ENCODE results near the gene CD2AP.
"Not testable (repeated sequence)": the region's sequence is repeated elsewhere in the genome, so short reads cannot be mapped to it uniquely, and the experiment has no call there.

CD2AP gene

DNA sequence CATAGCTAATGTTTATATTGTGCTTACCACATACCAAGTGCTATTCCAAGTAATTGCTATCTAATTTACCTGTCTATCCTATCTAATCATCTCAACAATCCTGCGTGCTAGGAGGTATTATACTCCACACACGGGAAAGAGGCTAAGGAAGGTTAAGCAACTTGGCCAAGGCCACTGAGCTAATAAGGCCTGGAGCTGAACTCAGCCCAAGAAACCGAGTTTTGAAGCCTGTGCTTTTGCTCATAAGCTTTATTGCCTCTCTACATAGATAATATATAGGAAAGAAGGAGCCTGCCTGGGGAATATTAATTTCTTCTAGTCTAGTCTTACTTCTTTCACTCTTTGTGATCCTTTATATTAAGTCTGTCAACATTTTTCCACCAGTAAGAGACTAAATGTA is 153.0 kb downstream of the CD2AP start:
- DNase-seq (ENCODE audit: low spot score) (no peak), FAIRE-seq (no peak)

GRCh38 chr6:47631269-47631772 is 153.7 kb downstream of the CD2AP start:
- FAIRE-seq: no peak

DNA sequence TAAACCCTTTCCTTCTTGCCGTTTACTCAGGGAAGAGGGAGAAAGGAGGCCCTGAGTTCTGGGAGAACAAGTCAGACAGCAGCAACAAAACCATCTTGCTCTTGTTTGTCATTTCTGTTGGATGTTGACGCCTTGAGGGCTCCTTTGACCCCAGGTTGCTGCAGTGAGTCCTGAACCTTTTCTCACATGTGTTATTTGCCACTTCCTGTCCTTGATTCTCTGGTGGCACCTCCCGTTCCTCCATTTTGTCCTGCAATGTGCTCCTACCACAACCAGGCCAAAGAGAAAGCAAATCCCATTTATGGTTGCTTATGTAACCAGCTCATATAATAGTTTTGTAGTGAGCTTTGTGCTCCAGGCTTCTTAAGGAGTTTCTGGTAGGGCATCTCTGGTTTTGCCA is 154.2 kb downstream of the CD2AP start:
- DNase-seq (ENCODE audit: low spot score) (no peak), FAIRE-seq (no peak)

More at GRCh38 chr6:47631269-47631772, 153.7 kb downstream of the CD2AP start:
- DNase-seq (ENCODE audit: low spot score): peak; percentile 48

DNA sequence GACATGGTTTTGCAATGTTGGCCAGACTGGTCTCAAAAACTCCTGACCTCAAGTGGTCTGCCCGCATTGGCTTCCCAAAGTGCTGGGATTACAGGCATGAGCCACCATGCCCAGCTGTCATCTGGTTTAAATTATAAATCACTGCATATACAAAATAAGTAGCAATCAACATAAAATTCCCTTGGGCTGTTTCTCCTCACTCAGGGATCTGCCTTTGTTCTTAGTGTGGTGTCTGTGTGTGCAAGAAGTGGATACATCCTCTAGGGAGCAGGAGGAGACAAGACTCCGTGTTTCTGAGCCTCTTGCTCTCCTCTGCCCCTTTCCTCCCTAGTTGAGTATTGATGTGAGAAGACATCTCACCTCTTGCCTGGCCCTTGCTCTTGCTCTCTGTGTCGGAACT is 155.6 kb downstream of the CD2AP start:
- no peak for DNase-seq (ENCODE audit: low spot score)
- no peak for FAIRE-seq

DNA sequence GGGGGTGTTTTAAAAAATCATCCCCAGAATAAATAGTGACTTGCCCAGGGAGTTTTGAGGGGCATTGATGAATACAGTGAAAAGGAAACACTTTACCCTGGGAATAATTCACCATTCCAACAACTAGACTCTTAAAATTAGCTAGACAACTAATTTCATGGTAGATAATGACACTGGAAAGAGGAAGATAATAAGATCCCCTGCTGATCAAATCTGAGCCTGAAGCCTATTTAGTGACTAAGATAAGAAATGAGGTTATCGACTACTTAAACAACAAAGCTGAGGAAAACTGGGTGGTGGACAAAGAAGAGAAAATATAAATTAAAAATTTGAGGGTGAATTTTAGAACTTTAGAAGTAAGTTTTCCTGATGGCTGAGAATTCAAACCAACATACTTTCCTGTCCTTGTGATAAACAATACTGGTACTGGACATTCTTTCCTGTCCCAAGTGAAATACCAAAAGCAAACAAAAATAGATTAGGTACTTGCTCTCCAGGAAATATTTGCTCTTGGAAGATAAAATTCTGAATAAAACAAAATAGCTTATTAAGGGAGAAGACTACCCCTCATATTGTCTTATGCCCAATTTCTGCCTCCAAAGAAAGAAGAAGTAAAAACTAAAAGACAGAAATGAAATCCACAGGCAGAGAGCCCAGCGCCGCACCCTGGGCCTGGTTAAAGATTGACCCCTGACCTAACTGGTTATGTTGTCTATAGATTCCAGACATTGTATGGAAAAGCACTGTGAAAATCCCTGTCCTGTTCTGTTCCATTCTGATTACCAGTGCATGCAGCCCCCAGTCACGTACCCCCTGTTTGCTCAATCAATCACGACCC is 156.8 kb downstream of the CD2AP start:
- FAIRE-seq (no peak), DNase-seq (ENCODE audit: low spot score) (no peak)

- DNase-seq (ENCODE audit: low spot score): no peak
- no peak for FAIRE-seq
Measured at GRCh38 chr6:47646689-47647088, 169.1 kb downstream of the CD2AP start.

- DNase-seq (ENCODE audit: low spot score): no peak
- FAIRE-seq: no peak
Measured at GRCh38 chr6:47647188-47647587, 169.6 kb downstream of the CD2AP start.

GRCh38 chr6:47647626-47648025 is 170.0 kb downstream of the CD2AP start:
- FAIRE-seq; DNase-seq (ENCODE audit: low spot score): not testable (repeated sequence)

GRCh38 chr6:47648031-47648430 is 170.4 kb downstream of the CD2AP start:
- no peak for FAIRE-seq
- no peak for DNase-seq (ENCODE audit: low spot score)

- no peak for FAIRE-seq
- no peak for DNase-seq (ENCODE audit: low spot score)
Measured at GRCh38 chr6:47650553-47651432, 173.2 kb downstream of the CD2AP start.

DNA sequence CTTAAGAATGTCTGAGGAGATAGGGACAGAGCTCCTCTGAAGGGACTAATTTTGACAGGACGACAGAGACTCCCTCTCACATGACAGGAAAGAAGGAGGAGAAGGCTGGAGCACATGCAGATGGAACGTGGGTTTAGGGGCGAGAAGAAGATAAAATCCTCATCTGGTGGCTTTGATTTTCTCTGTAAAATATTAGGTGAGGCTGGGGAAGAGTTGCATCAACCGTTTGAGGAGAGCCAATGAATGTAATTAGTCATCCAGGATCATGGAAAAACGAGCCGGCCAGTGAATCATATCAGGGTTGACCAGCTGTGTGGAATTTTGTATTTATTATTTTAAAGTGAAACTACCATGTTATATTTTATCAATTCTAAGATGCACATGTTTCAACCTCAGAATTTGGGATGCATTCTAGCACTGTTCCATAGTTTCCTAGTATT is 173.9 kb downstream of the CD2AP start:
- DNase-seq (ENCODE audit: low spot score): peak; percentile 44

GRCh38 chr6:47653706-47654105 is 176.1 kb downstream of the CD2AP start:
- no peak for FAIRE-seq
- DNase-seq (ENCODE audit: low spot score): no peak

More for the DNA sequence above, 173.9 kb downstream of the CD2AP start:
- FAIRE-seq: no peak

DNA sequence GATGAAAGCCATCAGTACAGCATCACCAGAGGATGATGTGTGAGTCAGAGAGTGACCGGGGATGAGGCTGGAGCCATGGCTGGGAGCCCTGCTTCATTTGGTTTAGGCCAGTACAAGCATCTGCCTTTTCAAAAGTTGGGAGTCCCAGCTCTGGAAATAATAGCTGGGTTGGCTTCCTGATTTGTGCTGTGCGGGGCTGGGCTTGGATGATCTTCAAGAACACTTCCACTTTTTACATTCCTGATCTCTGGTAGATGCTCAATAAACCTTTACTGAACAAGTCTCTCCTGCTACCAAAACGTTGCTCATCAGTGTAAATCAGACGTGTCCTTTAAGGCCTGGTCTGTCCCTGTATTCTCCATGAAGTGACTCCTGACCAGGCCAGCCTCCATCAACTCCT is 176.7 kb downstream of the CD2AP start:
- no peak for DNase-seq (ENCODE audit: low spot score)
- no peak for FAIRE-seq

- DNase-seq (ENCODE audit: low spot score) (peak; percentile 82), FAIRE-seq (peak; percentile 75)
Measured at GRCh38 chr6:47655719-47656595, 178.4 kb downstream of the CD2AP start.

DNA sequence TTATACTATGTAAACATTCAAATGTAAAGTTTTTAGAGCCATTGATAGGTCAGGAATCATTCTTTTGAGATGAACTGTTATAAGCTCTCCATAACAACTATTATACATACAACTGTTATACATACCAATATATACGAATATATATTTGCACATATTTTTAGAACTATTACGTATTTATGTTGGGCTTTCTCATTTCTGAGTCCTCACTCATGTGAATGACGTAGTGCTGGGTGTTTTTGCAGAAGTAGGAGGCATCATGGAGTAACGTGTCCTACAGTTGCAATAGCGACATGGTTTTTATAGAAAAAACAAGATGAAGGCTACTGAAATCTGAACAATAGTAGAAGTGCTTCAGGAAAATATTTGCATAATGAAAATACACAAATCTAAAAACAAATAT is 184.4 kb downstream of the CD2AP start:
- FAIRE-seq (no peak), DNase-seq (ENCODE audit: low spot score) (no peak)

DNA sequence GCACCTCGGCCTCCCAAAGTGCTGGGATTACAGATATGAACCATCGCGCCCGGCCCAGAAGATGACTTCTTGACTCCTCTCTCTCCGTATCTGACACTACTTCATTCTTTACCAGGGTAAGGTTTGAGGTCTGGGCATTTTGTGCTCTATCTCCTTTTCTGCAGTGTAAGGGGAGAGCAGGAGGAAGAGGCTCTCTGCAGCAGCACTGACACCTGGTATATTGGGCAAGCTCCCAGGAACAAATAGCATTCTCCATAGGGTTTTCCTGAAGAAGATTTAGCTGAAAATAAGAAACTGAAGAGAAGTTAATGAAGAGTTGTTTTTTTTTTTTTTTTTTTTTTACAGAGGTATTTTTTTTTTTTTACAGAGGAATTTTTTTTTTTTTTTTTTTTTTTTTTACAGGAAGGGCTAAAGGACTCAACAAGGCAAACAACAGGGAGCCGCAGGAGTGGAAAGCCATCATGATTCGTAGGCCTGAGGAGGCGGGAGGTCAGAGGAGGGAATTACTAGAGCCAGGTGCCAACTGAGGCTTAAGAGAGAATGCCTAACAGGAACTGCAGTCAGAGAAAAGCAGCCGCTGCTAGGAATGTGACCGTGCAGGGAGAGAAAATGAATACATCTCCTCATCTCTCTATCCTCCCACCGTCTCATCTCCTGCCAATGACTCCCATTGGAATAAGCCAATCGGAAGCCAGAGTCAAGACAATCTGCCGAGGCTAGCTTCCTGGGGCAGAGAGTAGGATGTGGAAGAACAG is 186.1 kb downstream of the CD2AP start:
- FAIRE-seq (no peak), DNase-seq (ENCODE audit: low spot score) (no peak)

- DNase-seq (ENCODE audit: low spot score) (peak; percentile 35), FAIRE-seq (no peak)
Measured at GRCh38 chr6:47665112-47665511, 187.5 kb downstream of the CD2AP start.

- DNase-seq (ENCODE audit: low spot score) (no peak), FAIRE-seq (no peak)
Measured at GRCh38 chr6:47669684-47670513, 192.3 kb downstream of the CD2AP start.

- DNase-seq (ENCODE audit: low spot score) (no peak), FAIRE-seq (no peak)
Measured at GRCh38 chr6:47670851-47671250, 193.3 kb downstream of the CD2AP start.
